HG03439 (cell line): Measurements from ENCODE around the gene CACNG1.

ENCODE experiments used
- ATAC-seq: cut with Tn5 transposase; IDR thresholded peaks from one replicate; pipeline ENCODE4 v1.9.1; 2021; ENCODE audit warnings: mild to moderate bottlenecking, moderate library complexity; ENCODE audit not compliant: unreplicated experiment

The CACNG1 gene, protein sequence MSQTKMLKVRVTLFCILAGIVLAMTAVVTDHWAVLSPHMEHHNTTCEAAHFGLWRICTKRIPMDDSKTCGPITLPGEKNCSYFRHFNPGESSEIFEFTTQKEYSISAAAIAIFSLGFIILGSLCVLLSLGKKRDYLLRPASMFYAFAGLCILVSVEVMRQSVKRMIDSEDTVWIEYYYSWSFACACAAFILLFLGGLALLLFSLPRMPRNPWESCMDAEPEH

DNA sequence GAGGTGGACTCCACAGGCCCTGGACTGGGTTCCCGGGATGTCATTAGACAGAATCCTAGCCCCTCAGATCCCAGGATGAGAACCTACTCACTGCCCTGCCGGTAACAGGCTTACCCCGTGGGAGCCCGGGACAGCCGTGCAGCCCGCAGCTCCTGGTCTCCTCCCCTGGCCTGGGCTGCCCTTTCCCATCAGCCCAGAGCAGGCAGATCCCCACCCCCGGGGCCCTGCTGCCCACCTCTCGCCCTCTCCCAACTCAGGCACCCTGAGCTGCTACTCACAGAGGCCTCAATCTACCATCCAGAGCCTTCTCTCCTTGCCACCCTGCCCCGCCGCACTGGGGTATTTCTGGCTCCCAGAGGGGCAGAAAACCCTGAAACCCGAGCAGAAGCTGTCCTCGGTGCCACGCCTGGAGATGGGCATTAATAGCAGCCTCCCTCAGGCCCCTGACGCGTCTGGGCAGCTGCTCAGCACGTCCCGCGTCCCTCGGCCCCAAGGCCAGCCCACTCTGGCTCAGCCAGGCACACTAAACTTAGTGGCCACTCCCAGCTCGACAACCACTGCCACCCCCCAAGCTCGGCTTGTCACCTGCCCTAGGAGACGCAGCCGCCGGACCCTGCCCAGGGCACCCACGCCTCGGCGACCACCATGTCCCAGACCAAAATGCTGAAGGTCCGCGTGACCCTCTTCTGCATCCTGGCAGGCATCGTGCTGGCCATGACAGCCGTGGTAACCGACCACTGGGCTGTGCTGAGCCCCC is at the start of gene CACNG1:
Gene CACNG1 (plus strand): TSS at position 539 of the 757 bp plus-strand sequence. CDS start 107 bp downstream, at position 646.
- no peak for ATAC-seq

DNA sequence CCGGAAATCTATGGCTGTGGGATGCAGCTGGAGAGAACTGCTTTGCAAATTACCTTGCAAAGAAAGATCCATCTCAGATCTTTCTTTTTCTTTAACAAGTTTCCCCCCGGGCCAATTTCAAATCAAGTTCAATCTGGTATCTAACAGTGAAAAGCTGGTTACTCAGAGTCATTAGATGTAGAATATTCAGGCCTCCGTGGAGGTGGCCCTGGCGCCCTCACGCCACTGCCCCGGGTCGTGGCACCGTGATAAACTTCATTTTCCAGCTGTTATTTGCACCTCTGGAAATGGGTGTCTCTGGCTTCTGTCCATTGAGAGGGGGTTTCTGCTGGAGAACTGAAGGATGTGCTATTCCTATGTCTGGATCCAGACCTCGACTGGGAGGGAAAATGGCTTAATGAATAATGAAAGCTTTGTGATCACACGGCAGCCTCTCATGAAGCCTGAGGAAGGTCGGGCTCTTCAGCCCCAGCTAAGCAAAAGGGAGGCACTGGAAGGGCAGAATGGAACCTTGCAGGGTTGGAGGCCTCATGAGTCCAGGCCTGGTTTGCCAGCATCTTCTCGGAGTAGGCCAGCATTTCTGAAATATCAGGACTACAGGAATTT is 49.3 kb upstream of the CACNG1 start:
- no peak for ATAC-seq

DNA sequence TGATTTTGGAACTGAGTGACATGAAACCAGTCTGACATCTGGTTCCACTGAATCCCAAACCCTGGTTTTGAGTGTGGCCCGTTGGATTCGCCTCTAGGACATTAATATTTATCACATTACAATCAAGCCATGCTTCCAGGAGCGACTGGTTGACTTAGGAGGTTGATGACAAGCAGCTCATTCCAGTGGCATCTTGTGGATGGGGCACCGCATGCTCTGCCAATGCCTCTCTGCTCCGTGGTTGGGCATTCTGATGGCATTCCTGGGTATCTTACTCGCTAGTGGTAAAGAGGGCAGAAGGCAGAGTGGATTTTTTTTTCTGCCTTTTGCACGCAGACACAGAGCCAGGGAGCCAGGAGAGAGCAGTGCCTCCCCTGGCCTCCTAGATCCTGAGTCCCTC is 48.4 kb upstream of the CACNG1 start:
- no peak for ATAC-seq

DNA sequence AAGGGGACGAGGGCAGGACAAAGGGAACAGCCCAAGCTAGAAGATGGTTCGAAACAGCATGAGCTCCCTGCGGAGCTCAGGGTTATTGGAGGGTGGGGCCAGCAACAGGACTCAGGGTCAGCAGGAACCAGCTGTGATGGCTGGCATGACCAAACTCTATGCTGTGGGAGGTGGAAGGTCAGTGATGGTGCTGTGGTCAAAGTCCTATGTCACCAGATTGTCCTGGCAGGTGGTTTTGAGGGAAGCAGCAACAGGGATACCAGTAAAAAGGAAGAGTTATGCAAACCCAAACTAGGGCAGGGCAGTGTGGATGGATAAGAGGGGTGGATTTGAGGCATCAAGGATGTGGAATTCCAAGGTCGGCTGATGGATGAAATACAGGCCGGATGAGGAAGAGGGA is 47.4 kb upstream of the CACNG1 start:
- ATAC-seq = no peak

DNA sequence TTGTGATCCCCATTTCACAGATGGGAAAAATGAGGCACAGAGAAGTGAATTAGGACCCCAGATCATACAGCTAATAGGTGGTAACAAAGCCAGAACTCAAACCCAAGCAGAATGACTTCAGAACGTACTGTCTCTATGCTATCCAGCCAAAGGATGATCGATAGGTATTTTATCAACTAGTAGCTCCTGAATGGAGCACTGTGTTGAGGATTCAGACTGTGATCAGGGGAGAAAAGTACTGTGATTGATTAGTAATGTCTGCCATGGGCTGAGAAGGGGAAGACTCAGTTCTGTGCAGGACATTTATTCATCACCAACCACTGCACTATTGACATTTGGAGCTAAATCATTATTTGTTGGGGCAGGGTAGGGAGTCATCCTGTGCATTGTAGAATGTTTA is 41.1 kb upstream of the CACNG1 start:
- ATAC-seq = no peak

DNA sequence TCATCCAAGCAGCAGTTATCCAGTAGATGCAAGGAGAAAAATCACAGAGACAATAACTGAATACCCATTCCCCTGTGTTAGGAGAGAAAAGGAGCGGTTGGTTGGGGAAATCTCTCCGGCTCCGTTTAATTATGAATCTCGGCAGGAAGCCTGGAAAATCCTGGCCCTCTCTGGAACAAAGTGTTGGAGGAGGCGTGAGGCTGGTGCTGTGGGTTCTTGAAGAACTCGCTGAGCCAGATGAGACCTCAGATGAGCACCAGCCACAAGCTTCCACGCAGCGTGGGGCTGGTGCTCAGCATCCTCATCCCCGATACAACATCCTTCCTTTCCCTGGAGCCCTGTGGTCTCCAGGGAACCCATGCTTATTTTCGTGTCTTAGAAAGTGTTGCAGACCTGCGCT is 40.2 kb upstream of the CACNG1 start:
- ATAC-seq = no peak

DNA sequence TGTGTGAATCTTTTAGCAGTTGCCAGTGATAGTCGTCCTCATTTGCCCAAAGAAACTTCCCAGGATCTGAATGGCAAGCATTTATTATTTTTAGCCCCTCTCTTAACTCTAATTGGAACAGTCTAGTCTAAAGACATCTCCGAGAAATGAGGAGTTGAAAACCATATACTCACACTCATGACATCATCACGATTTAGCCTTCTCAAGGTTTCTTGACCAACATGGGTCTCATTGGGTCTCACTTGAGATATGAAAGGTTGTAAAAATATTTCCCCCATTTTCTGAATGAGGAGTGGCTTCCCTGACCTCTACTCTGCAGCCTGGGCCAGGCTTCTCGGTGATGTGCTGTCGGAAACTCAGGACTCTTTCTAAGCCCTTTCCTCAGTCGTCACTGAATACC is 37.1 kb upstream of the CACNG1 start:
- no peak for ATAC-seq

DNA sequence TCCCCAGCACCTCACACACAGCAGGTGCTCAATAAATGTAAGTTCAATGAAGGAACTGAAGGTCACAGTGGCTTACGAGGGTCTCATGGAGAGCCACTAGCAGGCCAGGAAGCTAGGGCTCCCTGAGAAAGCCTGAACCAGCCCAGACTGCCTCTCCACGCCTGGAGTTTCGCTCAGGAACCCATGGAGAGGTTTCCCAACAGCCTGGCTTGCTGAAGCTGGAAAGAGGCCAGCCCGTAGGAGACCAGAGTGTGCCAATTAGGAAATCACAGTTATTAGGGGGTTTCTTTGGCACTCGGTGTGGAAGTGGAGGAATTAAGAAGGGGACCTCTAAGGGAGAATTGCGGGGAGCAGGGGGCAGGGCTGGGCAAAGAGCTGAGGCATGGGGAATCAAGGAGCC is 36.3 kb upstream of the CACNG1 start:
- ATAC-seq = no peak

DNA sequence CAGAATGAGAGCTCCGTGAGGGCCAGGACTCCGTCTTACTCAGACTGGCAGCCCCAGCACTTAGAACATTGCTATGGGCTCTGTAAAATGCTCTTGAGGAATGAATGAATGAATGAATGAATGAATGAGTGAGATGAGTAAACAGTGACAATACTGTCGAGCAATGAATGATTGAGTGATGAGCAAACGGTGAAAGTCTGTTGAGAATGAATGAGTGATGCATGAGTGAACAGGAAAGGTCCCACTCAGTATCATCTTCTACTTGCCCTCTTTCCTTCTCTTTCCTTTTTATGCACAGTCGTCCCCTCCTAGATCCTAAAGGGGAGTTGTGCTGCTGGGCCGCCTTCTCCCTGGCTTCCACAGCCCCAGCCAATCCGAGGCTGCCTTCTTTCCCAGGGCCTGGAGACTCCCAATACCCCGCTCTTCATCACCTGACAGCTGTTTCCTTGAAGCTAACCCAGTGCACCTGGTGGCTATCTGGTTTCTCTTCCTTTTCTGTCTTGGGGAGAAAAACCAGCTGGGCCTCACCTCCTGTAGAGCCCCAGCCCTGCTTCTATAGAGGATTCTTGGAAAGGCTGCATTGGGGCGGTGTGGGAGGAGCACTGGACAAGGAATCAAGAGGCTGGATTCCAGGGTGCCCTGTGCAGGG is 32.7 kb upstream of the CACNG1 start:
- ATAC-seq = no peak

DNA sequence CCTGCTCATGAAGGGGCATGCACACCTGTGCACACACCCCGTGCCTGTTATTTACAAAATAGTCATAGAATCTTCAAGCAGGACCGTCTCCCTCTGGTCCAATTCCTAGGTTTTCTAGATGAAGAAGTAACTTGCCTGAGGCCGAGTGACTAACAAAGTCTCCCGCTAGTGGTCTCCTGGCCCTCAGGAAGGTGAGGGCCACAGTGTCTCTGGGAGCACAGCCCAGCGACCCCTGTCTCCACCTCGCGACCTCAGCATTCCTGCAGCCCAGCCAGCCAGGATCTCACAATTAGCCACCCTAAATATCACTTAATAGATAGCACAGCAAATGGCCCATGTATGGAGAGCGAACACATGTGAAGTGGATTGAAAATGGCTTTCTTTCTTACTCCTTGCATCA is 30.5 kb upstream of the CACNG1 start:
- ATAC-seq = no peak

DNA sequence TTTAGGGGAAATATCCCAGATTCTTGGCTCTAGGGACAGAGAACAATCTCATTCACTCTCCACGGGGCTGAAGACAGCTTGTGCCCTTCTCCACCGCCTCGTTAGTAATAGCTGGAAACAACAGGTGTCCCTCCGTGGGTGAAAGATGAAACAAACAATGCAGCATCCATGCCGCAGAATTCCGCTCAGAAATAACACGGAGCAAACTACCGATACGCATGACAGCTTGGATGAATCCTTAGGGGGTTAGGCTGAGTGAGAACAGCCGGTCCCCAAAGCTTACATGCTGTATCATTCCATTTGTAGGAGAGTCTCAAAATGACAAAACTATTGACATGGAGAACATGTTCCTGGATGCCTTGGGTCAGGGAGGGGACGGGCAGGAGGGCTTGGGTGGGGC is 29.4 kb upstream of the CACNG1 start:
- ATAC-seq = no peak

DNA sequence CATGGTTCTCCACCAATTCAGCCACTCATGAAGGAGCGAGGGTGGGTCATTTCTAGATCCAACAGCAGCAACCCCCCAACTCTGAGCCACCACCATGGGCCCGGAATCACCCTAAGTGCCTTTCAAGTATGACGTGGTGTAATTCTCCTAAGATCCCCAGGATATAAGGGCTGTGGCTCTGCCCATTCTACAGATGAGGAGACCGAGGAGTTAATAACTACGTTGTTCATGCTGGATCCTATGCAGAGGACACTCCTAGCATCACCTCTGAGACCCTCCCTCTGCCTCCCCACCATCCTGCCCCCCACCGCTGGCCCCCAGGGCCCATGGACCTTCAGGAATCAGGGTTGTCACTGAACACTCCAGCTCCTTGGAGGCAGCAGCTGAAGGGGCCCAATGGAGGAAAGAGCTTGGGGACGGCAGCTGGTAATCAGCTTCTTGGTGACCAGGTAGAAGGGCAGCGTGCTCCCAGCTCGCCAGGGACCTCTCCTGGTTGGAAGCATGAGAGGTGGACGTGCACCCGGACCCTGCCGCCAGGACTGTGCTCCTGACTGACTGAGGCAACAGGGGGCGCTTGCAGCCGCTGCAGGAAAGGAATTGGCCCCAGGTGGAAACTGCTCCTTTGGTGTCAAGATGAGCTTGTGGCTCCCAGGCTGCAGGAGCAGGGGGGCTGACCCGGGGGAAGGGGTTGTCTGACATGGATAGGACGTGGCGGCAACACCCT is 28.2 kb upstream of the CACNG1 start:
- ATAC-seq = no peak

DNA sequence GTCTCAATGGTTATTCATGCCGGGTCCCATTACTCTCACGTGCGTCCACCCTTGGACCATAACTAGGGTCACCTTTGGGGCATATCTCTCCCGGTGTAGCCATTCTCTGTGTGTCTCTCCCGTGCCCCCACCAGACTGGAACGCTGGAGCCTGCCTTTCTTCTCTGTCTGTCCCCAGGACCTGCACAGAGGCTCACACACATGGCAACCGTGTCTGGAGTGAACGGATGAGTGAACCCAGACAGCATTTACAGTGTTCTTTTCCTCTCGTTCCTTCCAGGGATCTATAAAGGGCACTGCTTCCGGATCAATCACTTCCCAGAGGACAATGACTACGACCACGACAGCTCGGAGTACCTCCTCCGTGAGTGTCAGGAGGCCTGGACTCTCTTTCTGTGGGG is 26.4 kb upstream of the CACNG1 start:
- ATAC-seq = no peak

DNA sequence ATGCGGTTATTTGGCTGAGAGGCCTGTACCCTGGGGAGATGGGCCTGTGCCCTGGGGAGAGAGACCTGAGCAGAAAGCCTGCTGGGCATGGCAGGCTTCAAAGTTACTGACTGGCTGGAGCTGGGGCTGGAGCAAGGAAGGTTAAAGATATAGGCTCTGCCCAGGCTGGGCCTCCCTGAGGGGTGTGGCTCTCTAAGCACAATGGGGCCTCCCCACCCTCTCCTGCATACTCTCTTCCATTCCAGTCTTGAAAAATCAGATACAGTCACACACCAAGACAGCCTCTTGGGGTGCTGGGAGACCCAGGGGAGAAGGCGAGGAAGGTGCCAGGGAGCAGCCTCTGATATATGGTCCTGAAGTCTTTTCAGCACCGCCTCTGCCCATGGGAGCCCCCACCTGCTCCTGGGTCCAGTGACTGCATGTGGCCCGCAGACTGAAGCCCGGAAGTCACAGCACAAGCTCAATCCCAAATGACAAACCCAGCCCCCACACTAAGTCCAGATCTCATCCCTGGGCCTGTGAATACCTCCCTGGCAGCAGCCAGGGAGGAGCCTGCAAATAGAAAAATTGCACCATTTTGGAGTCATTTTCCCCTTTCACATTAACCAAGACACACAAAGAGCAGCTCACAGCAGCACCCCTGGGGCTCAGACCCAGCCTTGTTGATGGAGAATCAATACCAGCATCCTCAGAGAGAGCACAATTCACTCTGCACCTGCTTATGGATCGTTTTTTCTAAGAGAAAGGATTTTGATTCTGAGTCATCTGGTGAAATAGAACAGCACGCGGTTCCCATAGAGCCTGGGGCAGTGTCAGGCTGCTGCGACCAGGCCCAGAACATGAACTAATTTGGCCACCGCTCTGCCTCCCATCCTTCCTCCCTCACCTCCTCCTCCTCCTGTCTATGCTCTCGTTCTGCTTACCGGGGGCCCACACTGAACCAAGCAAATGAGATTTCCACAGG is 25.6 kb upstream of the CACNG1 start:
- no peak for ATAC-seq

DNA sequence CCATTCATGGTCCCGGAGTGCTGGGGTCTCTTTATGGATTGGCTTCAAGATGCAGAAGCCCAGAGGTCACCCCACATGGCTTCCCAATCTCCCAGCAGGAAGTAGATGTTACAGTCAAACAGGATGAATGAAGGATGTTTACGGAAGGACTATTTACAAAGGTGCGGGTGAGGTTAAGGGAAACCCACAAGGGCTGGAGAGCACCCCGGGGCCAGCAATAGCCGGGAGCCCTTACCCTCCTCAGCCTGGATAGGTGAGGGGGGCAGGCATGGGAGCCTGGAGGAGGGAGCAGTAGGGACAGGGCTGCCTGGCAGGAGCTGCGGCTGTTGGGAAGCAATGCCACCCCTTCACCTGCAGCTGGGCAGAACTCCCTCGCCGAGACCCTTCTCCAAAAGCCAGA is 24.5 kb upstream of the CACNG1 start:
- no peak for ATAC-seq

DNA sequence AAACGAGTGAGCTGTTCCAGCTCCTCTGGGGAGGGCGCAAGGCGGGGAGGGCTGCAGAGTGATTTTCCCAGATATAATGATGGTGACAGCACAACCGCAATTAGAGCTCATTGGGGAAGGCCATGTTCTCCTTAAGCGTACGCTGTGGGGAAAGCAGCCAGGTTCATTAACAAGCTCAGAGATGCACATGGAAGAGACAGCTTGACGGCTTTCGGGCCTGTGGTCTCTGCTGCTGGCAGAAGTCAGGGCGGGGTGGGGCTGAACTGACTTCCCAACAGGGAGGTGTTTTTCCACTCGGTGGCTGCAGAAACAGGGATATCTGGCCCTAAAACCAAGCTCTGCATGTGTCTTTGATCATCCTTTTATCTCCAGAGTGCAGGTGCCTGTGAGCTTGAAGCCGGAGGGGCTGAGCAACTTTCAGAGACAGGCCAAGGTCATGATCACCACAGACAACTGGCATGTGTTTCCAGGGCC is 24.0 kb upstream of the CACNG1 start:
- no peak for ATAC-seq

DNA sequence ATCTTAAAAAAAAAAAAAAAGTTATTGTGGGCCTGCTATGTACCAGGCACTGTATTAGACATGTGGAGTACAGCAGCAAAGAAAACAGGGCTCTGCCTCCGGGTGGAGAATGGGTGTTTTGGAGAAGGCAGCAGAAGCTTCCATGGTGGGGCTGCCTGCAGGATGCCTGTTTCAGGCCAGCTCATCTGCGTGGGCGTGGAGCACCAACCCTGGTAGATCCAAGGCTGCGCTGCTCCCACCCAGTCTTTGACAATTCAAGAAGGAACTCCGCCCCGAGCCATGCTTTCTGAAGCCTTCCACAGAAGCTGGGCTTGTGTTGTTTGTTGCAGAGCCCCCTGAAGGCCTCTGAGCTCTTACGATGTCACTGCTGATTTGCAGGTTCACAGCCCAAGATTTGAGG is 23.2 kb upstream of the CACNG1 start:
- no peak for ATAC-seq

DNA sequence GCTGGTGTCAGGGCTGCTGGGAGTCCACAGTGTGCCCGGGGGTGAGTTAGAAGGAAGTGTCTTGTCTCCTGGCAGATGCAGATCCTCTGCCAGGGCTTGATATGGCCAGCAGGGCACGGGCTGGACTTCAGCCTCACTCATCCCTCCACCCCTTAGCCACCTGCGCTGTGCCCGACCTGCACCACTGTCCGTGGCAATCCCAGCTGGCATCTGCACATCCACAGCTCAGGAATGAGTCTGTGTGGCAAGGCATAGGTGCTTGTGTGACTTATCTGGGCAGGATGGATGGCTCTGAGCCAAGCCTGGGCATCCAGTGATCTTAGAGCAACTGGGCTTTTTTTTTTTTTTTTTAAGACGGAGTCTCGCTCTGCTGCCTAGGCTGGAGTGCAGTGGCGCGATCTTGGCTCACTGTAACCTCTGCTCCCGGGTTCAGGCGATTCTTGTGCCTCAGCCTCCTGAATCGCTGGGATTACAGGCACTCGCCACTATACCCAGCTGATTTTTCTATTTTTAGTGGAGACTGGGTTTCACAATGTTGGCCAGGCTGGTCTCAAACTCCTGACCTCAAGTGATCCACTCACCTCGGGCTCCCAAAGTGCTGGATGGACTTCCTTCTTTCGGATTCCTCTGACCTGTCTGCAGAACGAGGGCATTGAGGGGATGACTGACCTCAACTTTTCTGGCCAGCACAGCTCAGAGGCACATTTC is 22.5 kb upstream of the CACNG1 start:
- ATAC-seq = no peak

DNA sequence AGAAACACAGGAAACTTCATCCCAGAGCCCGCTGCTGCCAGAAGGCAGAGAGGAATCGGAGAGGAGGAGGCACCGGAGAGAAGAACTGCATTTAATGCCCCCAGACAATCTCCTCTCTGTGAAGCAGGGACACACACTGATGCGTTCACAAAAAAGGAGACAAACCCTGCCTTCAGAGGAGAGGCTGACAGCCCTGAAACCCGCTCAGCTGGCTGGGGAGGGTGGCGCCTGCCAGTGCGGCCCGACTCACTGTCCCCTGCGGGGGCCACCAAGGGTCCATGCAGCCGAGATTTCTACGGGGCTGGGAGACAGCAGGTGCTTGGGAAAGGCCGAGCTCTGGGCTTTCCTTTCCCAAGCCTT is 21.9 kb upstream of the CACNG1 start:
- no peak for ATAC-seq
